ENCODE results near the gene FCHO2.
"Not testable (repeated sequence)": the region's sequence is repeated elsewhere in the genome, so short reads cannot be mapped to it uniquely, and the experiment has no call there.

FCHO2 gene

GRCh38 chr5:72957337-72957736 lies 1.5 kb downstream of the FCHO2 start:
- no peak for DNase-seq

DNA sequence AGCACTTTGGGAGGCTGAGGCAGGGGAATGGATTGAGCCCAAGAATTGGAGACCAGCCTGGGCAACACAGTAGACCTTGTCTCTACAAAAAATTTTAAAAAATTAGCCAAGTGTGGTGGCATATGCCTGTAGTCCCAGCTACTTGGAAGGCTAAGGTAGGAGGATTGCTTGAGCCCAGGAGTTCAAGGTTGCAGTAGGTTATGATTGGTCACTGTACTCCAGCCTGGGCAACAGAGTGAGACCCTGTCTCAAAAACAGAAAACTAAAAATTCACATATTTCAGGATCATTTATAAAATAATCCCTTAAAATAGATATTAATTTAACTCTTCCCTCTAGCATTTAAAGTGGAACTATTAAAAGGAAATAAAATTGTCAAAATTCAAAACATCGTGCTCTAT lies 3.4 kb downstream of the FCHO2 start:
- DNase-seq, result no peak

DNA sequence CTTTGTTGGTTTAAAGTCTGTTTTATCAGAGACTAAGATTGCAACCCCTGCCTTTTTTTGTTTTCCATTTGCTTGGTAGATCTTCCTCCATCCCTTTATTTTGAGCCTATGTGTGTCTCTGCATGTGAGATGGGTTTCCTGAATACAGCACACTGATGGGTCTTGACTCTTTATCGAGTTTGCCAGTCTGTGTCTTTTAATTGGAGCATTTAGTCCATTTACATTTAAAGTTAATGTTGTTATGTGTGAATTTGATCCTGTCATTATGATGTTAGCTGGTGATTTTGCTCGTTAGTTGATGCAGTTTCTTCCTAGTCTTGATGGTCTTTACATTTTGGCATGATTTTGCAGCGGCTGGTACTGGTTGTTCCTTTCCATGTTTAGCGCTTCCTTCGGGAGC lies 18.6 kb downstream of the FCHO2 start:
- not testable (repeated sequence) for DNase-seq

DNA sequence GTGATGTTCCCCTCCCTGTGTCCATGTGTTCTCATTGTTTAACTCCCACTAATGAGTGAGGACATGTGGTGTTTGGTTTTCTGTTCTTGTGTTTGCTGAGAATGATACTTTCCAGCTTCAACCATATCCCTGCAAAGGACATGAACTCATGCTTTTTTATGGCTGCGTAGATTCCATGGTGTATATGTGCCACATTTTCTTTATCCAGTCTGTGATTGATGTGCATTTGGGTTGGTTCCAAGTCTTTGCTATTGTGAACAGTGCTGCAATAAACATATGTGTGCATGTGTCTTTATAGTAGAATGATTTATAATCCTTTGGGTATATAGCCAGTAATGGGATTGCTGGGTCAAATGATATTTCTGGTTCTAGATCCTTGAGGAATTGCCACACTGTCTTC lies 21.0 kb downstream of the FCHO2 start:
- not testable (repeated sequence) for DNase-seq

DNA sequence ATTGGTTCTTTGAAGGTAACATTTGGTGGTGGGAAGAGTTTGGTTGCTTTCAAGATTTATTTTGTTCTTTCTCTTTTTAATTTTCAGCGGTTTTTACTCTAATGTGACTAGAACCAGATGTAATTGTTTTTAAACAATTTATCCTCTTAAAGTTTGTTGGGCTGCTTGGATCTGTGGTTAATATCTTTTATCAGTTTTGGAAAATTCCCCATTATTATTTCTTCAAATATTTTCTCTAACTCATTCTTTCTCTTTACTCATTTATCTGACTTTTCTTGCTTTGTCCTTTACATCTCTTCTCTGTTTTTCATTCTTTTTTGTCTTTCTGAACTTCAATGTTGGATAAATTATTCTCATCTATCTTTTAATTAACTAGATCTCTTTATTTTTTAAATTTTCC lies 29.9 kb downstream of the FCHO2 start:
- no peak for DNase-seq

GRCh38 chr5:72988769-72989168 lies 32.9 kb downstream of the FCHO2 start:
- DNase-seq, result no peak

DNA sequence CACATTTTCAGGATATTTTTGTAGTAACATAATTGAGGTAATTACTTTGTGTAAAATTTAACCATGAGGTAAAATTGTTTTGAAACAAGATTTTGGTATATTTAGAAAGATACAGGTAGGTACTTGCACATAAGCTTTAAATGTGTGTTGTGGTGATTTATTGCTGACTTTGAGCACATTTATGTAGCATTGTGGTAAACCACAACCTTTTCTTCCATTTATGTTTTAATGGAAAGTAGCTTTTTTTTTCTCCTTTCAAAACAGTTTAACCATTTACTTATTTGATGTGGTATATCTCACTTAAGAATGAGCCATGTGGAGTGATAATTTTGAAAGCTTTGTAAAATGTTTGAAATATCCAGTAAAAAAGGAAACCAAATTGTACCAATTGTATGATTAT lies 35.6 kb downstream of the FCHO2 start:
- DNase-seq, result no peak

DNA sequence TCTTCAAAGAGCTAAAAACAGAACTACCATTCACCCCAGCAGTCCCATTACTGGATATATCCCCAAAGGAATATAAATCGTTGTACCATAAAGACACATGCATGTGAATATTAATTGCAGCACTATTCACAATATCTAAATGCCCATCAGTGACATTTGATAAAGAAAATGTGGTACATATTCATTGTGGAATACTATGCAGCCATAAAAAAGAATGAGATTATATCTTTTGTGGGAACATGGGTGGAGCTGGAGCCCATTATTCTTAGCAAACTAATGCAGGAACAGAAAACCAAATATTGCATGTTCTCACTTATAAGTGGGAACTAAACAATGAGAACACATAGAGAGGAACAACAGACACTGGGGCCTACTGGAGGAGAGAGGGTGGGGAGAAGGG lies 38.7 kb downstream of the FCHO2 start:
- DNase-seq, result no peak

- no peak for DNase-seq
Observed at GRCh38 chr5:72996632-72997031, 40.8 kb downstream of the FCHO2 start.

DNA sequence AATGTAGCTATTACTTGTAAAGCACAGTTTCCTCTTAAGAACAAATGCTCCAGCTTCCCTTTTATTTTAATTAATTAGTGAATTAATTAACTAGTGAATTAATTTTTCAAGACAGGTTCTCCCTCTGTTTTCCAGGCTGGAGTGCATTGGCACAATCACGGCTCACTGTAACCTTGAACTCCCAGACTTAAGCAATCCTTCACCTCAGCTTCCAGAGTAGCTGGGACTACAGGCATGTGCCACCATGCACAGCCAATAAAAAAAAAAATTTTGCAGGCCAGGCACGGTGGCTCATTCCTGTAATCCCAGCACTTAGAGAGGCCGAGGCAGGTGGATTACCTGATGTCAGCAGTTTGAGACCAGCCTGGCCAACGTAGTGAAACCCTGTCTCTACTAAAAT lies 44.1 kb downstream of the FCHO2 start:
- DNase-seq, result no peak

DNA sequence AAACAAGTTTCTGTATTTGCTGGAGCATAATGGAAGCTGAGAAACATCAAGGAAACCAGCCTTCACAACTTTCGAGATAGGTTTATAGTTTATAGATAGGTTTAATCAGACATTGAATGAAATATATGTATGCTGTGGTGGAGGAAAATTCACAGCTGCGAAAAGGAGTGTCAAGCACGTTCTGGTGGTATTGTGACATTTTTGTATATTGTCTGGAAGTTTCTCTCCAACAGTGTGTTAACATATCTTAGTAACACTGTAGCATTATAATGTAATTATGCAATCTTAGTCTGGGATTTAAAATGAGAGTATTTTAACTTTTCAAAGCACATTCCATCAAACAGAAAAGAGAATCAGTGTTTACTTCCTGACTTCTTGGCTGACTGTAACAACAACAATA lies 50.0 kb downstream of the FCHO2 start:
- no peak for DNase-seq

DNA sequence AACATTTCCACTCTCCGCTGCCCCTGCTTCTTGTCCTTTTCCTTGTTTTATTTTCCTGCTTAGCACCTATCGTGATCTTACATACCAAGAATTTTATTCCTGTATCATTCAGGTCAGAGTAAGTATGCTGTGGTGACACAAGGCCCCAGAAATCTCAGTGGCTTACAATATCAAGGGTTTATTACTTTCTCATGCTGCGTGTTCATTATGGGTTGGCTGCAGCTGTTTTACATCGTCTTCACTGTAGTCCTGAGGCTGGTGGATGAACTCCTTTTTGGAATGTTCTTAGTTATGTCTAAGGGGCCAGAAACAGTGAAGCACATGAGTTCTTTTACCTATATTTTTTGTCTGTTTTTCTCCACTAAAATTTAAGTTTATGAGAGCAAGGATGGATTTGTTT lies 51.2 kb downstream of the FCHO2 start:
- DNase-seq, result no peak

DNA sequence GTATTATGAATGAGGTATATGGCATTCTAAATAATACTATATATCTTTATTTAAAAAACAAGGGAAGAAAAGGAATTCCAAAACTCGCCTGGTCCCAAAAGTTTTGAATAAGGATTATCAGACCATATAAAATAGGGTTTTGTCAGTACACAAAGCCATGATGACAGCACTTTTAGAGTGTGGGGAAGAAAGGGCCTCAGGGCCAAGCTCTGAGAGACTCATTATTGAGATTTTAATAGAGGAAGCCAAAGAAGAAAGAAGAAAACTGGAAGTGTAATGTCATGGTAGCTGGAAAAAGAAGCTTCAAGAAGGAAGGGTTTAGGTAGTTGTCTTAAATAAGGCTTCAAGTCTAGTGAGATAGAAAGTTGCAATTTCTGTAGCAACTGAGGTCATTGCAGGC lies 53.0 kb downstream of the FCHO2 start:
- no peak for DNase-seq

DNA sequence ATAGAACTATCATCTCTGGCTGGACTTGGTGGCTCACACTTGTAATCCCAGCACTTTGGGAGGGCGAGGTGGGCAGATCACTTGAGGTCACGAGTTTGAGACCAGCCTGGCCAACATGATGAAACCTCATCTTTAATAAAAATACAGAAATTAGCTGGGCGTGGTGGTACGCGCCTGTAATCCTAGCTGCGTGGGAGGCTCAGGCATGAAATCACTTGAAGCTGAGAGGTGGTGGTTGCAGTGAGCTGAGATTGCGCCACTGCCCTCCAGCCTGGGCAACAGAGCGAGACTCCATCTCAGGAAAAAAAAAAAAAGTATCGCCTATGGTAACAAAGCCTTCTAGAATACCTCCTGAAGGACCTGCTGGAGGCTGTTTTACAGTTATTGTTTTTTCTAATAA lies 55.8 kb downstream of the FCHO2 start:
- not testable (repeated sequence) for DNase-seq

GRCh38 chr5:73018892-73019291 lies 63.1 kb downstream of the FCHO2 start:
- DNase-seq, result no peak

DNA sequence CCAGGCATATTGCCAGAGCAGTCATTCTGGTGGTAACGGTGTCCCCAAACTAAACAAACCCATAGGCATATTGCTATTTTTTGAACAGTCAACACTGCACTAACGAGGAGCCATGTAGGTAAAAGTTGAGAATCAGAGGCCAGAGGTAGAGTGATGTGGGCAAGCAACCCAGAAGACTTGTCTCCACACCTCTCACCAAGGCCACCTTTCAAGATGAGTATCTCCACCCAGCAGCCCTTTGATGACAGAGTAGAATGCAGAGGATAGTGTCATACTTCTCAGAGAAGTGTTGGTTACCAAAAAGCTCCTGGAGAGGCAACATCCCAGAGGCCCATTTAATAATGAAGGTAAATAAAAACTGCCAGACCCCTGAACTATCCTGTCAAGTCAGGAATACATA lies 63.9 kb downstream of the FCHO2 start:
- DNase-seq, result no peak

- no peak for DNase-seq
Observed at GRCh38 chr5:73022471-73023169, 66.8 kb downstream of the FCHO2 start.

DNA sequence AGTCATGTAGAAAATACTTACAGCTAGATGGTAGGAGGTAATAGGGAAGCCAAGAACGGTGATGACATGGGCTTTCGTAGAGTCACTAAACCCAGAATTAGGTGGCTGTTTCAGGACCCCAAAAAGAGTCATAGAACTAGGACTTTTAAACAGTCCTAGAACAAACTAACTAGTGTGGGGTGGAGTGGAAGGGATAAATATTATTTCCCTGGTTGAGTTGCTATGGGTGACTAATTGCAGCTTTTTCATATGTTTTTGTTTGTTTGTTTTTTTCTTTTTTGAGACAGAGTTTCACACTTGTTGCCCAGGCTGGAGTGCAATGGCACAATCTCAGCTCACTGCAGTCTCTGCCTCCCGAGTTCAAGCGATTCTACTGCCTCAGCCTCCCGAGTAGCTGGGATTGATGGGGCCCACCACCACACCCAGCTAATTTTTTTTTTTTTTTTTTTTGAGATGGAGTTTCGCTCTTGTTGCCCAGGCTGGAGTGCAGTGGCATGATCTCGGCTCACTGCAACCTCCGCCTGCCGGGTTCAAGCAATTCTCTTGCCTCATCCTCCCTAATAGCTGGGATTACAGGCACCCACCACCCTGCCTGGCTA lies 69.2 kb downstream of the FCHO2 start:
- not testable (repeated sequence) for DNase-seq

DNA sequence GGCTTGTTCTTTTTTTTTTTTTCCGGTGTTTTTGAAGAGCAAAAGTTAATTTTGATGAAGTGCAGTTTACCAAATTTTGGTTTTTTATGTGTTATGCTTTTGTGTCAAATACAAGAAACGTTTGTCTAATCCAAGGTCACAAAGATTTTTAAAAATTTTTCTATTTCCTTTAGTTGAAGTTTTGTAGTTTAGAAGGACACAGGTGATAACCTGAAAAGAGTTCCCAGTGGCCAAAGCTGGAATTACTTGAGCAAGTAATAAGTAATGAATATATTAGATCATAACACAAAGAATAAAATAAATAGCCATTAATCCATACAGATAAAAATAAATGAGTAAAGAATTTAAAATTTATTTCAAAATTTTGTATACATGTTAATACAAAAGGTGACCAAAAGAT lies 71.5 kb downstream of the FCHO2 start:
- no peak for DNase-seq

GRCh38 chr5:73027816-73028215 lies 72.0 kb downstream of the FCHO2 start:
- no peak for DNase-seq

- DNase-seq, result no peak
Observed at GRCh38 chr5:73028991-73029595, 73.3 kb downstream of the FCHO2 start.

DNA sequence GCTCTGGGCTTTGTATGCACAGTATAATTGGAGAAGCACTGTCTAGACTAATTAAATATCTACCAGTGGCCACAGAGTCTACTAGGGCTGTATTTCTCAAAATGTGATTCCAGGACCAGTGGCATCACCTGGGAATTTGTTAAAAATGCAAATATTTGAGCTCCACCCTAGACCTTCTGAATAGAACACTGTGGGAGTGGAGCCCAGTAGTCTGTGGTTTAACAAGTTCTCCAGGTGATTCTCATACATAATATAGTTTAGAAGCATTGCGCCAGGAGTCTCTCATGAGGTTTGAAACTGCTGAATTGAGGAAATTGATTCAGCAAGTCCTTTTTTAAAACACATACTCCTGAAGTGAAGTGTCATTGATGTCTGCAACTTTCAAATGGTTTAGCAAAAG lies 74.7 kb downstream of the FCHO2 start:
- DNase-seq, result peak; percentile 38

GRCh38 chr5:73030995-73031394 lies 75.2 kb downstream of the FCHO2 start:
- peak; percentile 39 for DNase-seq

- DNase-seq, result peak; percentile 75
Observed at GRCh38 chr5:73031839-73032238, 76.0 kb downstream of the FCHO2 start.

DNA sequence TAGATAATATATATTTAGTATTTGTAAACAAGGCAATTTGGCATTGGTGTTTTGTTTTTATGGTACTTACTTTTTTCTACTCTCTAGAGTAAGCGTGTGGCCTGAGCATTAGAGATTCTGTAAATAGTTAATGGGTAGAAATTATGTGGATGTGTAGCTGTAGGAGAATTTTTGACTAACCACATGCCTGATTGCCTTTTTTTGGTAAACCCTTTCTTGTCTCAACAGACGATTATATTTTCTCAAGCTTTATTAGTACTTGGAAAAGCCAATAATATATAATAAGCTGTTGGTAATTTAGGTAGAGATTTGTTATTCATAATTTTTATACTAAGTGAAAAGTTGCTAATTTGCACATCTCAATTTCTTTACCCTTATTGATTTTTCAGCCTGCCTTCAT lies 76.8 kb downstream of the FCHO2 start:
- DNase-seq, result peak; percentile 20
